DND-41 (cell line): Measurements from ENCODE around the gene OTULINL.

Source experiments
- EZH2 ChIP-seq: IDR thresholded peaks from 3 replicates; pipeline ENCODE4 v1.6.1; 2012; ENCODE audit warnings: borderline replicate concordance, low read depth, mild to moderate bottlenecking, moderate library complexity, low read length, inconsistent platforms; ENCODE audit not compliant: severe bottlenecking
- TF ChIP-seq, protein P1 (sequence below): IDR thresholded peaks from 2 replicates; pipeline ENCODE4 v1.5.1; 2012; ENCODE audit warnings: borderline replicate concordance, low read length, moderate library complexity, mild to moderate bottlenecking; ENCODE audit not compliant: poor library complexity, severe bottlenecking; ENCODE audit errors: extremely low read depth

- TF ChIP-seq, protein P1, sequence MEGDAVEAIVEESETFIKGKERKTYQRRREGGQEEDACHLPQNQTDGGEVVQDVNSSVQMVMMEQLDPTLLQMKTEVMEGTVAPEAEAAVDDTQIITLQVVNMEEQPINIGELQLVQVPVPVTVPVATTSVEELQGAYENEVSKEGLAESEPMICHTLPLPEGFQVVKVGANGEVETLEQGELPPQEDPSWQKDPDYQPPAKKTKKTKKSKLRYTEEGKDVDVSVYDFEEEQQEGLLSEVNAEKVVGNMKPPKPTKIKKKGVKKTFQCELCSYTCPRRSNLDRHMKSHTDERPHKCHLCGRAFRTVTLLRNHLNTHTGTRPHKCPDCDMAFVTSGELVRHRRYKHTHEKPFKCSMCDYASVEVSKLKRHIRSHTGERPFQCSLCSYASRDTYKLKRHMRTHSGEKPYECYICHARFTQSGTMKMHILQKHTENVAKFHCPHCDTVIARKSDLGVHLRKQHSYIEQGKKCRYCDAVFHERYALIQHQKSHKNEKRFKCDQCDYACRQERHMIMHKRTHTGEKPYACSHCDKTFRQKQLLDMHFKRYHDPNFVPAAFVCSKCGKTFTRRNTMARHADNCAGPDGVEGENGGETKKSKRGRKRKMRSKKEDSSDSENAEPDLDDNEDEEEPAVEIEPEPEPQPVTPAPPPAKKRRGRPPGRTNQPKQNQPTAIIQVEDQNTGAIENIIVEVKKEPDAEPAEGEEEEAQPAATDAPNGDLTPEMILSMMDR, result no peak
- no peak for TF ChIP-seq EZH2
Observed at GRCh38 chr5:14579731-14580397, 1.7 kb upstream of the OTULINL start.
